HG03280 (cell line): Measurements from ENCODE around the gene RNLS.
"Not testable (repeated sequence)": the region's sequence is repeated elsewhere in the genome, so short reads cannot be mapped to it uniquely, and the experiment has no call there.

ENCODE experiments used
- ATAC-seq: cut with Tn5 transposase; IDR thresholded peaks from one replicate; pipeline ENCODE4 v1.9.1; 2021; ENCODE audit warnings: mild to moderate bottlenecking, moderate library complexity; ENCODE audit not compliant: unreplicated experiment

The RNLS gene

GRCh38 chr10:88392222-88392621, 190.9 kb downstream of the RNLS start:
- peak; percentile 71 for ATAC-seq

GRCh38 chr10:88390041-88390440, 193.1 kb downstream of the RNLS start:
- no peak for ATAC-seq

- no peak for ATAC-seq
These were observed 193.7 kb downstream of the RNLS start for GRCh38 chr10:88389456-88389855.

- ATAC-seq, result no peak
These were observed 194.8 kb downstream of the RNLS start for GRCh38 chr10:88388324-88388723.

- ATAC-seq, result peak; percentile 35
These were observed 196.0 kb downstream of the RNLS start for GRCh38 chr10:88386821-88387773.

- peak; percentile 37 for ATAC-seq
These were observed 196.8 kb downstream of the RNLS start for GRCh38 chr10:88386204-88386788.

- ATAC-seq, result peak; percentile 75
These were observed 197.4 kb downstream of the RNLS start for GRCh38 chr10:88385601-88386203.

GRCh38 chr10:88383276-88383675, 199.8 kb downstream of the RNLS start:
- no peak for ATAC-seq

GRCh38 chr10:88382699-88383098, 200.4 kb downstream of the RNLS start:
- no peak for ATAC-seq

GRCh38 chr10:88379575-88379974, 203.5 kb downstream of the RNLS start:
- no peak for ATAC-seq

- no peak for ATAC-seq
These were observed 205.6 kb downstream of the RNLS start for GRCh38 chr10:88377510-88377909.

- ATAC-seq, result no peak
These were observed 208.5 kb downstream of the RNLS start for GRCh38 chr10:88374392-88375175.

- no peak for ATAC-seq
These were observed 210.1 kb downstream of the RNLS start for GRCh38 chr10:88372881-88373592.

GRCh38 chr10:88372051-88372715, 210.9 kb downstream of the RNLS start:
- no peak for ATAC-seq

- ATAC-seq, result no peak
These were observed 212.4 kb downstream of the RNLS start for GRCh38 chr10:88370713-88371112.

GRCh38 chr10:88366772-88367171, 216.3 kb downstream of the RNLS start:
- ATAC-seq, result no peak

- ATAC-seq, result no peak
These were observed 220.9 kb downstream of the RNLS start for GRCh38 chr10:88361995-88362807.

GRCh38 chr10:88361494-88361893, 221.6 kb downstream of the RNLS start:
- ATAC-seq, result no peak

- ATAC-seq, result not testable (repeated sequence)
These were observed 227.4 kb downstream of the RNLS start for GRCh38 chr10:88355750-88356149.
